Endodermal cell (in vitro differentiated cells): ENCODE measurements around the gene DHRS2. TPM values are rescaled to one million over a fixed set of nuclear protein-coding genes. Genes with fewer than 3 reads are reported as not detected.

ENCODE experiments used
- DNase-seq: peaks from one replicate; pipeline ENCODE4 v3.0.0-alpha.2; 2017
- H3K27ac ChIP-seq: 2 replicates; pipeline ENCODE4 v1.5.1; 2013; ENCODE audit warnings: mild to moderate bottlenecking, low read depth, low read length, moderate library complexity
- H3K27me3 ChIP-seq: 2 replicates; pipeline ENCODE4 v1.6.1; 2013; ENCODE audit warnings: mild to moderate bottlenecking, low read length, moderate library complexity; ENCODE audit not compliant: insufficient read depth, control insufficient read depth, poor library complexity, severe bottlenecking
- H3K36me3 ChIP-seq: 2 replicates; pipeline ENCODE4 v1.7.0; 2013; ENCODE audit warnings: mild to moderate bottlenecking, low read length, moderate library complexity; ENCODE audit not compliant: control insufficient read depth, insufficient read depth
- H3K4me1 ChIP-seq: one replicate; pipeline ENCODE4 v1.7.0; 2013; ENCODE audit warnings: low read length; ENCODE audit not compliant: control insufficient read depth, insufficient read depth
- H3K4me3 ChIP-seq: 2 replicates; pipeline ENCODE4 v1.5.1; 2013; ENCODE audit warnings: mild to moderate bottlenecking, low read length, moderate library complexity
- H3K9ac ChIP-seq: 2 replicates; pipeline ENCODE4 v1.6.1; 2013; ENCODE audit warnings: mild to moderate bottlenecking, low read length, moderate library complexity; ENCODE audit not compliant: poor library complexity, severe bottlenecking; ENCODE audit errors: extremely low read depth
- H3K9me3 ChIP-seq: 2 replicates; pipeline ENCODE4 v1.6.1; 2013; ENCODE audit warnings: mild to moderate bottlenecking, low read length, moderate library complexity; ENCODE audit not compliant: control insufficient read depth
- H3K27ac Mint-ChIP-seq: 2 replicates; pipeline ENCODE4 v1.8.0; 2020; ENCODE audit warnings: mixed read lengths
- H3K27me3 Mint-ChIP-seq: 2 replicates; pipeline ENCODE4 v1.8.0; 2021; ENCODE audit warnings: mild to moderate bottlenecking, mixed read lengths; ENCODE audit not compliant: insufficient read depth
- H3K36me3 Mint-ChIP-seq: 2 replicates; pipeline ENCODE4 v1.8.0; 2020; ENCODE audit warnings: low read depth, mixed read lengths
- H3K4me1 Mint-ChIP-seq: 2 replicates; pipeline ENCODE4 v1.8.0; 2020; ENCODE audit warnings: mixed read lengths
- H3K4me3 Mint-ChIP-seq: 2 replicates; pipeline ENCODE4 v1.8.0; 2020; ENCODE audit warnings: mild to moderate bottlenecking, moderate library complexity, mixed read lengths
- H3K9me3 Mint-ChIP-seq: 2 replicates; pipeline ENCODE4 v1.8.0; 2020; ENCODE audit warnings: mild to moderate bottlenecking, mixed read lengths
- CTCF ChIP-seq: fragments of 200-600 bp; sonication (generic); conservative IDR thresholded peaks from 2 replicates; pipeline ENCODE4 v1.5.0; 2021; ENCODE audit warnings: antibody characterized with exemption, mild to moderate bottlenecking
- WGBS, 2 experiments: methylation state at CpG; one replicate each; pipeline versions ENCODE4 v1.1.5 to v1.1.7; 2013; ENCODE audit warnings: missing lambda C conversion rate in 2 of 2, mixed read lengths in 1 of 2; ENCODE audit not compliant: insufficient coverage in 1 of 2, insufficient read length in 1 of 2; 5-methylcytosine and 5-hydroxymethylcytosine counted together
- total RNA-seq, 2 donors: library from RNA; stranded (reverse); fragmentation: NEBNext Ultra II Directional in 1 of 2; extraction: Animal tissue kit (Norgen Biotek cat#: 25700) in 1 of 2; gene quantifications; 2 replicates in 1 of 2; 3 replicates in 1 of 2; pipeline ENCODE4 v1.2.1, GENCODE V29; 2021

DHRS2 gene
- total RNA-seq, 2 donors from 2014 or later: 0.66 to 1.2 TPM

- no peak overlapping the region for H3K27ac ChIP-seq
- H3K36me3 ChIP-seq: no peaks in the 10 kb centered on the region
- H3K4me1 ChIP-seq: no peaks in the 10 kb centered on the region
- no peaks in the 10 kb centered on the region for H3K4me1 Mint-ChIP-seq
- no peak overlapping the region for H3K4me3 ChIP-seq
- peak; percentile 7 for DNase-seq
- peaks cover 21% of the 10 kb centered on the region for H3K9me3 Mint-ChIP-seq
- 91 to 94% methylated on average over 7 to 8 of the region's 8 CpGs for WGBS, 2 experiments
- H3K9ac ChIP-seq: no peak overlapping the region
- H3K9me3 ChIP-seq: no peaks in the 10 kb centered on the region
- peaks cover 2% of the 10 kb centered on the region for H3K27me3 Mint-ChIP-seq
- no peaks in the 10 kb centered on the region for H3K27me3 ChIP-seq
- H3K4me3 Mint-ChIP-seq: no peak overlapping the region
- no peaks in the 10 kb centered on the region for H3K36me3 Mint-ChIP-seq
- H3K27ac Mint-ChIP-seq: no peak overlapping the region
- TF ChIP-seq CTCF: no peak
These were observed 3.8 kb downstream of the DHRS2 start for GRCh38 chr14:23639891-23640523.

GRCh38 chr14:23640524-23641141 is 4.5 kb downstream of the DHRS2 start:
- H3K27ac ChIP-seq: no peak overlapping the region
- H3K9ac ChIP-seq: no peak overlapping the region
- 75 to 83% methylated on average over 5 of the region's 5 CpGs for WGBS, 2 experiments
- no peaks in the 10 kb centered on the region for H3K4me1 Mint-ChIP-seq
- no peaks in the 10 kb centered on the region for H3K9me3 ChIP-seq
- H3K9me3 Mint-ChIP-seq: peaks cover 16% of the 10 kb centered on the region
- peak; percentile 53 for DNase-seq
- H3K36me3 ChIP-seq: no peaks in the 10 kb centered on the region
- H3K36me3 Mint-ChIP-seq: no peaks in the 10 kb centered on the region
- H3K27me3 Mint-ChIP-seq: peaks cover 2% of the 10 kb centered on the region
- H3K27ac Mint-ChIP-seq: no peak overlapping the region
- H3K27me3 ChIP-seq: no peaks in the 10 kb centered on the region
- H3K4me1 ChIP-seq: no peaks in the 10 kb centered on the region
- no peak for TF ChIP-seq CTCF
- no peak overlapping the region for H3K4me3 ChIP-seq
- H3K4me3 Mint-ChIP-seq: no peak overlapping the region

GRCh38 chr14:23641180-23641914 is 5.2 kb downstream of the DHRS2 start:
- WGBS, 2 experiments: 93 to 98% methylated on average over 4 of the region's 4 CpGs
- no peaks in the 10 kb centered on the region for H3K36me3 Mint-ChIP-seq
- no peak for TF ChIP-seq CTCF

More at GRCh38 chr14:23641180-23641914, 5.2 kb downstream of the DHRS2 start:
- DNase-seq: no peak
- Histone ChIP-seq H3K36me3 (no peaks in the 10 kb centered on the region), H3K4me3 (no peak overlapping the region), H3K4me1 (no peaks in the 10 kb centered on the region), H3K27me3 (no peaks in the 10 kb centered on the region), H3K27ac (no peak overlapping the region), H3K9ac (no peak overlapping the region), H3K9me3 (no peaks in the 10 kb centered on the region)
- Mint-ChIP-seq H3K4me1 (no peaks in the 10 kb centered on the region), H3K9me3 (peaks cover 13% of the 10 kb centered on the region), H3K27ac (no peak overlapping the region), H3K27me3 (peaks cover 2% of the 10 kb centered on the region), H3K4me3 (no peak overlapping the region)
